G401 (cell line): ENCODE measurements around the gene DHX32. TPM values are rescaled to one million over a fixed set of nuclear protein-coding genes. Genes with fewer than 3 reads are reported as not detected.

Source experiments
- DNase-seq: peaks from one replicate; pipeline ENCODE4 v3.0.0-alpha.2; 2015; ENCODE audit warnings: low spot score
- in situ Hi-C: cut with HindIII; loops from 2 replicates; pipeline ENCODE4 v1.10.0; 2016; ENCODE audit warnings: low sequenced_read_pairs, mixed read lengths
- total RNA-seq: library from RNA; depleted of rRNA; stranded (reverse); fragments of >200 nt; shearing (Covaris generic); gene quantifications from 2 replicates; pipeline ENCODE4 v1.2.3, GENCODE V29; 2014

DHX32 gene
- total RNA-seq, 1 experiment from 2014 or later, result 63.2 TPM

DNA sequence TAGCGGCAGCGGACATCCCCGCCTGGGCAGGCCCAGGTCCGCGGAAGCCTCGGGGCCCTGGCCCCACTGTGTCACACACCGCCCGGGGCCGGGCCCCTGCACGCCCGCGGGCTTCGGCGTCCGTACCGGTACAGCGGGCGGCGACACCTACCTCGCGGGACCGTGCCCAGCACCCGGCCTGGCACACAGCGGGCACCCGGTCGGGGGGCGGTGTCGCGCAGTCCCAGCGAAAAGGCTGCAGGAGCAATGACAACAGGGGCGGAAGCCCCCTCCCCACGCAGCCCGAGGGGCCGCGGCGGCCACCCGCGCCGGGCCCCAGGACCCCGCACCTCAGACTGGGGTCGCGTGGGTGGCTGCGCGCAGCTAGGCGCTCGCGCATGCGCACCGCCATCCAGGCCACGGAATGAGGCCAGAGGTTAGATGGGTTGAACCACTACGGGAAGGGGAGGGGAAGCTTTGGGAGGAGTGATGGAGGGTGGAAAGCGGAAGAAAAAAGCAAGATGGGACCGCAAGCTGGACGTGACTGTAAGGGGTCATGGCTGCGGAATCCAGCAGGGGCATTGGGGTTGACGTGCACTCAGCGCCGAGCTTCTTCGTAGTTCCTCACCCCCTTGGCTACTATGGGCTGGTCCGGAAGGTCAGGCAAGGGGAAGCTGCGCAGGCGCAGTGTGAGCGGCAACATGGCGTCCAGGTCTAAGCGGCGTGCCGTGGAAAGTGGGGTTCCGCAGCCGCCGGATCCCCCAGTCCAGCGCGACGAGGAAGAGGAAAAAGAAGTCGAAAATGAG, 58.0 kb downstream of the DHX32 start, which contains the start of the genes BCCIP and UROS:
TSS of gene BCCIP (plus strand) at position 669 of the 785 bp plus-strand sequence. CDS start at position 681, 12 bp downstream.
TSS of gene UROS (minus strand) at position 381 of the 785 bp plus-strand sequence. CDS start 6,759 bp downstream, outside the sequence.
- in situ Hi-C loops, result no loop called here

DNA sequence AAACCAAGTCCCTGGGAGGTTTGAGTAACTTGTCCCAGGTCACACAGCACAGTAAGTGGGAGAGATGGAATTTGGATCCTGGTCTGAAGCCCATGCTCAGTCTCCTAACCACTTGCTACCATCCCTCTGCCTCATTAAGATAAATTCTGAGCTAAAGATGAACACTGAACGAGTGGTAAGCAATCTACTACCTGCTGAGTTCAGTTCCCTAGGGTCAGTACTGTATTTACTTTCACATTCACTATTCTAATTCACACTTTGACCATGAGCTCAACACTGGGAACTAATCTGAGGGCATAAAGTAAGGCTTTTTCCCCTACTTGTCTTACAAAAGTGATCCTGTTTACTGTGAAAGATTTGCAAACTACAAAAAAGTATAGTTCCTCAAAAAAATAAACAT, 60.4 kb downstream of the DHX32 start:
- in situ Hi-C loops, result no loop called here
- DNase-seq, result no peak

More for the DNA sequence above, 58.0 kb downstream of the DHX32 start, which contains the start of the genes BCCIP and UROS:
- DNase-seq, result peak; percentile 86

DNA sequence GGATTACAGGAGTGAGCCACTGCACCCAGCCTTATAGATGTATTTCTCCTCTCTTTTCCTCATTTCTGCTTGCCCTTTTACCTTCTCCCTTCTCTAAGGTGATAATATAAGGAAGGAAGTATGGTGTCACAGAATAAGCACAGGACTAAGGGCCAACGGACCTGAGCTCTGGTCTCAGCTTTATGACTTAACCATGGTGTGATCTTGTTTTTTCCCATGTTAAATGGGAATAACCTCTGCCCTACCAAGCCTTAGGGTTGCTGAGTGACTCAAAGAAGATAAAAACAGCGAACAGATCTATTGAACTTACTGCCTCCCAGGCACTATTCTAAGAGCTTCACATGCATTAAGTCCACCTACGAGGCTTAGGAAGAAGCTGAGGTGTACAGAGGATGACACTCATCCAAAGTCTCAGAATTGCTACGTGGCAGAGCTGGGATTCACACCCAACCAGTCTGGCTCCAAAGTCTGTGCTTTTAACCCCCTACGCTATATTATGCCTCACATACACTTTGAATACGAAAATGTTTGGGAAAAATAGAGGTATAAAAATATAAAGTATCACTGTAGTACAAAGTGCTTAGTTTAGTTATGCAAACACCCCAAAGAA, 63.6 kb downstream of the DHX32 start:
- in situ Hi-C loops, result no loop called here
- no peak for DNase-seq

DNA sequence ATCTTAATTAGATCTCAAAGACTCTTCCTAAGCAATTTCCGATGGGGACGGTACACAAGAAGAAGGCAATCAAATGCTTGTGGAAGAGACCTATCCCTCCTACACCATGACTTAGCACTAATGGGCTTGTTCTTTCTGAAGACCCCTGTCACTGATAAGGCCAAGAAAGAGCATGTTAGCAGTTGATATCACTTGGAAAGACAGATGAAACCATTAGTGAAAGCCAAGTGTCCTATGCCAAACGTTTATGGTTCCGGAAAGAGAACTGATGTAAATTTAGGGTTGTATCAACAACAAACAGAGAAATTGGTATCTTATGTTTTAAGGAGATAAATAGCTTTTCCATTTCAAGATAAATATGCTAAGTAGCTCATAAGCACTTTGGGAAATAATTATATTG, 64.5 kb downstream of the DHX32 start:
- in situ Hi-C loops, result no loop called here
- no peak for DNase-seq

DNA sequence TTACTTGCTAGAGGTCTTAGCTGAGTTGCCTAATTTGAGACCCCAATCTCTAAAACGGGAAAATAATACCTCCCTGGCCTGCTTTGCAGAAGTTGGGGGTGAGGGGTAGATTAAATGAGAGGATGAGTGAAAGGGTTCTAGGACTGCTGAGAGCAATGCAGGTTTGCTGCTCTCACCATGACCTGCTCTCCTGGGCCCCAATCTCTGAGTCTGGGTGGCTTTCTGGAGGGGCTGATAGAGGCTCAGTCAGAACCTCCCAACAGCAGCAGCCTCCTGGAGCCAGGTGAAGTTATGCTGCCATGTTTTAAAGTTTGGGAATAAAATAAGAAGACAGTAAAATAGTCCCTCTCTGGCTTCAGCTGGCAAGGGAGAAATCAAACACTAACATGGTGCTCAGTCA, 65.3 kb downstream of the DHX32 start:
- no peak for DNase-seq
- in situ Hi-C loops, result no loop called here

DNA sequence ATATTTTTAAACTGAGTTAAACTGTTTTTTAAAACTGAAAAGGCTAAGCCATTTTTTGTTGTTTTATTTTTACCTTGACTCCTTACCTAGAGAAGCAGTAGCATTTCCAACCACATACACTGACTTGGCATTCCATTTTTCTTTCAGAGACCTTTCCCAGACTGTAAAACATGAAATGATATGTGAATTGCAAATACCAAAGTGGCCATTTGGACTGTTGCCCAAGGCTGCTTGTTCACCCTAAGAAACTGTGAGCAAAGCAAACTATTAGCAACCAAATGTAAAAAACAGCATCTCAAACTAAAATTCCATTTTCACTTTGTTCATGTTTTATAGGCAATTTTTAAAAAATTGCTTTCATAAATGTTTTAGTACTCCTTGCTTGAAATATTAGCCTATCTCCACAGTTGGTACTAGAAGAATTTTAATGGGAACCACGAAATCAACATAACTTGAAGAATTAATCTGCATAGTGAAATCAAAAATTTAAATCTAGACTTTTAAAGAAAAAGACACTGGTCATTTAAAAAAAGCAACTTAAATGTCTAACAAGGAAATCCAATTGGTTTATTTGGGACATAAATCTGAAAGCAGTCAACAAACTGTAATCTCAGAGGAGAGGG, 68.9 kb downstream of the DHX32 start:
- DNase-seq, result no peak
- in situ Hi-C loops, result no loop called here

DNA sequence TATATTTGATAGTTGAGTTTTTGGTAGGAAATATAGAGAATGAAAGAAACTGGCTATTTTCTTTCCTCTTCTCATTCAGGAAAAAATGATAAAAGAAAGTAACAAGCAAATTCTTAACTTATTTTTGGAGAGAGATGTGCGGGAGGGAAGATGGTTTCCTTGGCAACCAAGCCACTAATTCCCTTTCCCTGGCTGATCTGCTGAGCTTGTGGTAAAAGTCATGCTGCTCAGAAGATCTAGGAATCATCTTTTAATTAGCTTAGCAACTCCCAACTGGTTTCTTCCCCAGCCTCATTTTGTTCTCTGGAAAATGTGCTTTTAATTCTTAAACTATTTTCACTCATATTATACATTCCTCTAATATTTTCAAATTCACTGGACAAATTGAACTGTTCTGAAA, 69.8 kb downstream of the DHX32 start:
- no peak for DNase-seq
- in situ Hi-C loops, result no loop called here

DNA sequence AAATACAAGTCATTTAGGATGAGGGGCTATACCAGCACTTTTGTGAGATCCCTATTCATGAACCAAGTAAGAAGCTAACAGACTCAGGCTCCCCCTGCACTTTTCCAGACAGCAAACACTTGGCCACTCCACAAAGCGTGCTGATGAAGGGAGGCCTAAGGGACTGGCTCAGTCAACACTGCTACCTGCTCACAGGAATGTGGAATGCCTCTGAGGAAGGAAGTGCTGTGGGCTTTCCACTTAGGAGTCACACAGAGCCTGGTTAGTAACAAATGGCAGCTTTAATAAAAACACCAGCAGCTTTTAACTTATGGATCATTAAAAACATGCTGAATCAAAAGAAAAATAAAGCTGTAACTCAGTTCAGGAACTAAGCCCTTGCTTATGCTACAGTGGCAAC, 73.0 kb downstream of the DHX32 start:
- in situ Hi-C loops, result no loop called here
- DNase-seq, result no peak

DNA sequence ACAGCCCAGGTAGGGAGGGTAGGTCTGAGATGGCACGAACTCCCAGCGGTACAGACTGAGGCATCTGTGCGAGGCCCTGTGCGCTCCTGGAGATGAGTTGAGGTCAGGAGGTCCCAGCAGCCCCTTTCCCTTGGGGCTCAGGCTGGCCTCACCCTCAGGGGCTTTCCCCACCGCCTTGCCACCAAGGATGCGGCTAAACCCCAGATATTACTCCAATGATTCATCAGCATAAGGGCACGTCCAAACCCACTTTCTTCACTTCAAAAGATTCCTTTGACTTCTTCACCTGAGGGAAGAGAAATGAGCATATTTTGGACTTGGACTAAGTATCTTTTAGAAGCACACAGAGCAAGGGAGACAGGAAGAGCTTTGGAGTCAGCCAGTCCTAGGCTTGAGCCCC, 78.4 kb downstream of the DHX32 start:
- in situ Hi-C loops, result no loop called here
- DNase-seq, result no peak

DNA sequence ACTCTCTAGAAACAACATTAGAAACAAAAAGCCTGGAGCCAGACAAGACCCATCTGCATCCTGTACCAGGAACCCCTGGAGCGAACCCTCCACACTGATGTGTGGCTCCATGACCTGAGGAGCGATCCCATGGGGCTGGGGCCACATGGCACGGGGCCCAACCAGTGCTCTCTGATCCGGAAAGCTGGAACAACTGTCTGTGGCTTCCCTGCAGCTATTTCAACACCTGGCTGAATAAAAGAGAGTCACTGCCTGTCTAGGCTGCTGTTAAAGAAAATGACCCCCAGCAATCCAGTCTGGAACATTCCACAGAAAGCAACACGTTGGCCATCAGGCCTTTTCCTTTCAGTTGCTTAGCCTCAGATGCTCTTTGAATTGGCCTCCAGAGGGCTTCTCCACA, 79.0 kb downstream of the DHX32 start:
- in situ Hi-C loops, result no loop called here
- no peak for DNase-seq

DNA sequence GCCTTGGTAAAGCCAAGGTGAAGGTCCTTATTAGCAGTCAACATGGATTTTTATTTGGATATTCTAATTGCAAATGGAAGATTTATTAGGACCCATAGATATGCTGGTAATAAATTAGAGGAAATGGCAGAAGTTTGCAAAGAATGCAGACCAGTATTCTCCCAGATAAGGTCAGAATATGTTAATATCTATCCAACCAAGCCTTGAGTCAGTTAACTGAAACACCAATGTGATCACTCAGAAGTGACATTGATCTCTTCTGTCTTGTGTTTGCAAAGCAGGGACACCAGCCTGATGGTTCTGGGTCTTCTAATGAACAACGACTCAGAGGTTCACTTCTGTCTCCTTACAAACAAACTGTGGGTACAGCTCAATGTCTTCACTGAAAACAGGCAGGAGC, 79.5 kb downstream of the DHX32 start:
- DNase-seq, result no peak
- in situ Hi-C loops, result no loop called here

DNA sequence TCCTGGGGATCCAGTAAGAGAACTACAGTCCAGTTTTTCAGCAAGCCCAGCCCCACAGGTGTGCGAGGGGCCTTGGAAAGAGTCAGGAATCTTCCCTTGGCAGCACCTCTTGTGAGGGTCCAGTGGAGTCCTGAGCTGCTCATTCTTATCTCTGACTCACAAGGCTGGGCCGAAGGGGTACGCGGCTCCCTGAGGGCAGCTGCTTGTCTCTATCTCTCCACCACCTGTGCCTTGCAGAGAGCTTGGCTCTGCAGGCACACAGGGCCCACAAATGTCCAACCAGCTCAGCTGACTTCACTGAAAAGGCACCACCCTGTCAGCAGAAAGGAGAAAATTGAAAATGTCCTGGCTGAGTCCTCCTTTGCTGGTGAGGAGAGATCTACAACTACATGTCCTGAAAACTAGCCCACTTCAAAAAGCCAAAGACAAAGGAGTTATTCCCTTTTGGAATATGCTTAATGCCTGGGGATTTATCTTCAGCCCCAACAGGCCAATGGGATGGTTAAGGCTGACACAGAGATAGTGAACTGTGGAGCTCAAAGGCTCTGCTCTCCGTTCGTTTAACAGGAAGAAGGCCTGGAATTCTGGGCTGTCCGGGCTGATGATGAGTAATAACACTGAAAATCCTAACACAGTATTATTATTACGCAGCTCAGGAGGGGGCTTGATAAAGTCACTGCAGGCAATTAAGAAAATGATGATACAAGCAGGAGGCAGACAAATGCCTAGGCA, 81.5 kb downstream of the DHX32 start:
- DNase-seq, result no peak
- in situ Hi-C loops, result no loop called here

DNA sequence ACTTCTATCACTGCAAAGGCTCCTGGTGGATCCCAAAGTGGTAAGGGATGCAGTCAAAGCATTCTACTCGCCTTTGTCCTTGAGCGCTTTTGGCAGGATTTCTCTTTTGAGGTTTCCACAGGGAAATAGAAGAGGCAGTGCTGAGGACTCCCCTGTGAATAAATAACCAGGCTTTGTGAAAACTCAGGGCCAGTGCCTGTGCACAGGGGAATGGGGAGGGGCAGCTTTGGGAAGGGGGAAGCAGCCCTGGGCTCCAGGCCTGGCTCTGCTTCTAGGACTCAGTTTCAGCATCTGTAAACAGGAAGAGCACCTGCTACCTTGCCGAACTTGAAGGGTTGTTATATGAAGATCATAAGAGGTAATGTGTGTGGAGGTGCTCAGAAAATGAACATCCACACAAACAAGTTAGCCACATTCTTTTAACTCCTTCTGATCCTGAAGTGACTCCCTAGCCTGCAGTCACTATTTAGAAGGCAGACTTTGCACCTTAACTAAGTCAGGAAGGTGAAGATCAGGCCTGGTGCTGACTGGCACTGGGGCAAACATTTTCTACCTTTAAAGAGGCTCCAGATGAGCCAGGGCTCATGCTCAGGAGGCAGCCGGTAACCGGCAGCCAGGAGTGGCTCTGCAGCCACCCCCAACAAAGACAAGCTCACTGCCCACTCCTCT, 83.0 kb downstream of the DHX32 start:
- in situ Hi-C loops, result no loop called here
- no peak for DNase-seq

DNA sequence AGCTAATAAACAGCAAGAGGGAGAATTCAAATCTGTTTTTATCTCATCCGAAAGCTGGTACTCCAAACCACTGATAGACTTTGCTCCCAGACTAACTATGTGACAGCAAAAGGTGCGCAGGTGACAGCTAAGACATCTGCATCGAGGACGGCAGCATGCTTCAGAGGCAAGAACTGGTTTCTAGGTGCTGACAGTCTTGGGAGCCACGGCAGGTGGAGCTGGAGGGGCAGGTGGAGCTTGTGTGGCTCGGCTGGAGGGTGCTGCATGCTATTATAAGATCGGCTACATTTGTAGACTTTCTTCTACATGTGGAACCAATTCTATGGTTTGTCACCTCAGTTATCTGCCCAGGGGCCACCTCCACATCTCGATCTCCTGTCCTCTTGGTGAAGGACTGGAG, 83.7 kb downstream of the DHX32 start:
- DNase-seq, result no peak
- in situ Hi-C loops, result no loop called here

DNA sequence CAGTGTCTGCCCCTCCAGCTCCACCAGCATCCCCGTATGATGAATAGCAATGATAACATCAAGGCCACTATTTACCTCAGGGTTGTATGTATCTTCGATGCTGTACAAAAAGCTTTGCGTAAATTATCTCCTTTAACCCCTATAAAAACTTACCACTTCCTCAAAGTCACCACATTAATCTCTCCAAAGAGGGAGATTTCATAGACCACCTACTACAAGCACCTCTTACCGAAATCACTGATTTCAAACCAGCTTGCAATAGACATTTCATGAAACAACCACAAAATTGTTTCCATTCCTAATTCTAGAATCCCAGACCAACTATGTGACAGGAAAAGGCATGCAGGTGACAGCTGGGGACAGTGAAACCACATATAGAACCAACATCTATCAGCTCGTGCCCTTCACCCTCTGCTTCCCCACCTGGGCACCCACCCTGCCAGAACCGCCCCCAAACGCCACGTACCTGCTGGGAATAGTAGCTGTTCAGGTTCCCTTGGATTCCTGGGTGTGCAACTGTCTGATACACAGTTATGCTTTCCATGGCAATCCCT, 85.4 kb downstream of the DHX32 start:
- no peak for DNase-seq
- in situ Hi-C loops, result no loop called here

DNA sequence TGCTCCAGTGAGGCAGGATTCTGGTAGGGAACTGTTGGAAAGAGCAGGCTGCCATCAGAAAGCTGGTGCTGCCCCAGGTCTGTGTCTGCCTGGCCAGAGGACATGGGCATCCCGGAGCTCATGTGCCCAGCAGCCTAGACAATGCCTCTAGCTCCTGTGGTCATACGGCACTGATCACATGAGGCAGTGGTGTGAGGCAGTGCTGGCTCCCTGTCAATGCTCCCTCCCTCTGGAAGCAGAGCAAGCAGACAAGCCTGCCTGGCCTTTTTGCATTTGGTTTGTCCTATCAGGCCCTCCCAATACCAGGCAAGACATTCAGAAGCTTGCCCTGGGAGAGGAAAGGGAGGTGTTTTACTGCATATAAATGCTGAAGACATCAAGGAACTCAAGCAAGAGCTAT, 86.0 kb downstream of the DHX32 start:
- in situ Hi-C loops, result no loop called here
- peak; percentile 16 for DNase-seq

DNA sequence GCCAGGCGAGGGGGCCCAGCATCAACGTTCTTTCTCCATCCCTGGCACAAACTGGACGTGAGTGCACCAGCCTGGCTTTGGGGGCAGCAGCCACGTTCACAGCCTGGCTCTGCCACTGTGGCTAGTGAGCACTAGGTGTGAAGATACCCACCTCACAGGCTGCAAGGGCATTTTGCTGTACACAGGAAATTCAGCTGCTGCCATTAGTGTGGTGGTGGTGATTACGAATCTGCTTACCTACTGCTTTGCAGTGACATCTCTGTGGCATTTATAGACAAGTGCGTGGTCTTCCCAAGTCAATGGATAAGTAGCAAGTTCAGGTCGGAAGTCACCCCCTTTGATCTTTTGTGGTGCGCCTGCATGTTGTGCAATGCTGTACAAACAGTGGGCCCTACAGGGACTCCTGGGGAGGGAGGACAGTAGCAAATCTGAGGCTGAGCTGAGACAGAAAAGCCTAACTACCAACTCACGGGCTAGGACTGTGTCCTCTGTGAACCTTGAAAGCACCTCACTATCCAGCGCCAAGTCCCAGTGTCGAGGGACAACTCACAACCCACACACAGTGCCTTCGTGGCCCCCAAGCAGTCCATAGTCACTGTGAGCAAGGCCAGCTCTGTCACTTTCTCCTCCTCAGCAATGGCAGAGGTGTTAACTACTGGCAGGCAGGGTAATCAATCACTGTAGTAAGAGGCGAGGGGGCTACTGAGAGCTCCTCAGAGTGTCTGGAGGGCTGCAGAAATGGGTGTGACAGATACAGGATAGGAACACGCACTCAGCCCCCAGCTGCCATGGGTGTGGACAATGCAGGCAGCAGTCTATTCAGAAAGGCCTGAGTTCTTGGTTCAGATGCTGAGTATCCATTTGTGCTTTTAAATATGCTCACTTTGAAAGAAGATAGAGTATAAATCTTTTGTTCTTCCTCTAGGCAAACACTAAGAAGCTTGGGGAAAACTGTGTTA, 88.5 kb downstream of the DHX32 start:
- in situ Hi-C loops, result no loop called here

More for the DNA sequence above, 88.5 kb downstream of the DHX32 start:
- no peak for DNase-seq
